Activated CD8-positive, alpha-beta T cell treated with anti-CD3 and anti-CD28 coated beads for 36 hours (primary cell): ENCODE measurements around the gene CYP2B6. TPM values are rescaled to one million over a fixed set of nuclear protein-coding genes. Genes with fewer than 3 reads are reported as not detected.
"Not testable (repeated sequence)": the region's sequence is repeated elsewhere in the genome, so short reads cannot be mapped to it uniquely, and the experiment has no call there.

Experiments
- ATAC-seq: fragments of 200-7000 bp; cut with Tn5 transposase; one replicate; pipeline ENCODE4 v1.10.0; 2021; ENCODE audit warnings: mild to moderate bottlenecking, moderate library complexity
- CTCF ChIA-PET: fragments of 350-600 bp; sonication (Branson Sonifier 250); formaldehyde crosslinking; loops from one replicate; lab custom pipeline; 2021; ENCODE audit warnings: antibody characterized with exemption; lab: Charles Lee
- POLR2A ChIA-PET: fragments of 350-600 bp; sonication (Branson Sonifier 250); formaldehyde crosslinking; loops from one replicate; lab custom pipeline; 2021; ENCODE audit warnings: antibody characterized with exemption; lab: Charles Lee
- DNase-seq: peaks from one replicate; pipeline ENCODE4 v3.0.0-alpha.2; 2020
- H3K27ac Mint-ChIP-seq: one replicate; pipeline ENCODE4 v1.8.0; 2021; ENCODE audit warnings: mild to moderate bottlenecking, mixed read lengths
- H3K27me3 Mint-ChIP-seq: one replicate; pipeline ENCODE4 v1.8.0; 2021; ENCODE audit warnings: mixed read lengths
- H3K36me3 Mint-ChIP-seq: one replicate; pipeline ENCODE4 v1.8.0; 2021; ENCODE audit warnings: low read depth, mixed read lengths
- H3K4me1 Mint-ChIP-seq: one replicate; pipeline ENCODE4 v1.8.0; 2021; ENCODE audit warnings: low read depth, mixed read lengths
- H3K4me3 Mint-ChIP-seq: one replicate; pipeline ENCODE4 v1.8.0; 2021; ENCODE audit warnings: mild to moderate bottlenecking, moderate library complexity, mixed read lengths
- H3K9me3 Mint-ChIP-seq: one replicate; pipeline ENCODE4 v1.8.0; 2021; ENCODE audit warnings: mixed read lengths
- CTCF ChIP-seq: fragments of 200-600 bp; IDR thresholded peaks from one replicate; pipeline ENCODE4 v1.8.0; 2022; ENCODE audit warnings: antibody characterized with exemption, mild to moderate bottlenecking
- intact Hi-C: fragments of 100-400 bp; cut with micrococcal nuclease; formaldehyde crosslinking; loops from one replicate; pipeline ENCODE4 v1.10.0; 2022
- total RNA-seq, 2 experiments: library from RNA; stranded (reverse); gene quantifications; one replicate each; pipeline ENCODE4 v1.2.3, GENCODE V29; 2021

The CYP2B6 gene
- total RNA-seq, 2 experiments from 2014 or later: not detected

- intact Hi-C loops: no loop called here
- Mint-ChIP-seq H3K9me3 (no peaks in the 10 kb centered on the region), H3K36me3 (no peaks in the 10 kb centered on the region), H3K27ac (no peak overlapping the region), H3K27me3 (peaks cover 3% of the 10 kb centered on the region), H3K4me1 (no peaks in the 10 kb centered on the region), H3K4me3 (no peak overlapping the region)
- no peak for TF ChIP-seq CTCF
- ChIA-PET POLR2A (no interaction called here), CTCF (interaction anchor here (1.0 kb wide), 1 partner anchor 65 kb away, joined by 3 read pairs; no protein-coding TSS in a partner anchor)
- ATAC-seq: no peak
- no peak for DNase-seq
Measured at GRCh38 chr19:41039806-41040205, 48.7 kb downstream of the CYP2B6 start.

GRCh38 chr19:41045095-41045494 is 54.0 kb downstream of the CYP2B6 start:
- H3K36me3 Mint-ChIP-seq, H3K4me3 Mint-ChIP-seq, H3K27me3 Mint-ChIP-seq, H3K4me1 Mint-ChIP-seq, H3K27ac Mint-ChIP-seq, H3K9me3 Mint-ChIP-seq, CTCF ChIA-PET, DNase-seq, intact Hi-C loops: not testable (repeated sequence)
- POLR2A ChIA-PET: interaction anchor here (0.6 kb wide), 1 partner anchor 1051 kb away, joined by 3 read pairs; no protein-coding TSS in a partner anchor
- peak; percentile 45 for ATAC-seq

- ATAC-seq (no peak), DNase-seq (no peak)
- Mint-ChIP-seq H3K4me1 (no peaks in the 10 kb centered on the region), H3K27ac (no peak overlapping the region), H3K9me3 (no peaks in the 10 kb centered on the region), H3K36me3 (no peaks in the 10 kb centered on the region), H3K4me3 (no peak overlapping the region), H3K27me3 (peaks cover 8% of the 10 kb centered on the region)
- no peak for TF ChIP-seq CTCF
- ChIA-PET POLR2A (interaction anchor here (0.7 kb wide), 1 partner anchor 21 kb away, joined by 3 read pairs; no protein-coding TSS in a partner anchor), CTCF (no interaction called here)
- intact Hi-C loops: no loop called here
Measured at GRCh38 chr19:41050426-41050825, 59.3 kb downstream of the CYP2B6 start.

GRCh38 chr19:41052162-41052561 is 61.1 kb downstream of the CYP2B6 start:
- H3K4me3 Mint-ChIP-seq, H3K4me1 Mint-ChIP-seq, H3K9me3 Mint-ChIP-seq, H3K27ac Mint-ChIP-seq, intact Hi-C loops, ATAC-seq, POLR2A ChIA-PET, H3K36me3 Mint-ChIP-seq, DNase-seq, CTCF ChIA-PET: not testable (repeated sequence)
- peaks cover 12% of the 10 kb centered on the region for H3K27me3 Mint-ChIP-seq

- DNase-seq, H3K9me3 Mint-ChIP-seq, H3K27ac Mint-ChIP-seq, POLR2A ChIA-PET, CTCF ChIA-PET, H3K4me1 Mint-ChIP-seq, H3K36me3 Mint-ChIP-seq, ATAC-seq, H3K4me3 Mint-ChIP-seq, intact Hi-C loops: not testable (repeated sequence)
- H3K27me3 Mint-ChIP-seq: peaks cover 16% of the 10 kb centered on the region
Measured at GRCh38 chr19:41053331-41053730, 62.2 kb downstream of the CYP2B6 start.

GRCh38 chr19:41064974-41065569 is 74.0 kb downstream of the CYP2B6 start:
- H3K9me3 Mint-ChIP-seq: no peaks in the 10 kb centered on the region
- H3K4me3 Mint-ChIP-seq: no peak overlapping the region
- ChIA-PET POLR2A (interaction anchor here (1.0 kb wide), 1 partner anchor 170 kb away, joined by 3 read pairs; no protein-coding TSS in a partner anchor), CTCF (interaction anchor here (1.1 kb wide), 1 partner anchor 14 kb away, joined by 3 read pairs; no protein-coding TSS in a partner anchor)
- no peak for ATAC-seq
- no peaks in the 10 kb centered on the region for H3K36me3 Mint-ChIP-seq
- peaks cover 18% of the 10 kb centered on the region for H3K27me3 Mint-ChIP-seq
- no peak overlapping the region for H3K27ac Mint-ChIP-seq
- DNase-seq: no peak
- TF ChIP-seq CTCF: no peak
- intact Hi-C loops: no loop called here
- H3K4me1 Mint-ChIP-seq: no peaks in the 10 kb centered on the region

Other genes with a start within 250 kb of the CYP2B6 start
- gene ACTMAP, start 240.8 kb upstream of the CYP2B6 start, total RNA-seq: 10 to 100 TPM; 12.8 to 14.2 TPM
- 100 to 1,000 TPM; 260 to 281 TPM for gene SNRPA, start 240.1 kb upstream of the CYP2B6 start, total RNA-seq
- gene MIA, start 215.8 kb upstream of the CYP2B6 start, total RNA-seq: not detected
- gene RAB4B, start 213.0 kb upstream of the CYP2B6 start, total RNA-seq: 10 to 100 TPM; 39.7 to 42.3 TPM
- 10 to 100 TPM; 87.4 to 90.1 TPM for gene EGLN2, start 192.1 kb upstream of the CYP2B6 start, total RNA-seq
- gene CYP2A6, start 140.8 kb upstream of the CYP2B6 start, total RNA-seq: under 1 TPM in 1 of 2 experiments, not detected in 1; 0.41 TPM
- not detected for gene CYP2A7, start 109.1 kb upstream of the CYP2B6 start, total RNA-seq
- gene CYP2A13, start 97.2 kb downstream of the CYP2B6 start, total RNA-seq: not detected
- gene CYP2F1, start 123.2 kb downstream of the CYP2B6 start, total RNA-seq: not detected
- gene CYP2S1, start 201.9 kb downstream of the CYP2B6 start, total RNA-seq: not detected
- under 1 TPM; 0.36 to 0.50 TPM for gene AXL, start 227.9 kb downstream of the CYP2B6 start, total RNA-seq